HG02798 (cell line): ENCODE data around the gene SPRR3.

Experiments
- ATAC-seq: cut with Tn5 transposase; IDR thresholded peaks from one replicate; pipeline ENCODE4 v1.9.1; 2021; ENCODE audit warnings: mild to moderate bottlenecking; ENCODE audit not compliant: unreplicated experiment, poor library complexity

The SPRR3 gene

GRCh38 chr1:153035211-153035610 is 33.7 kb downstream of the SPRR3 start:
- ATAC-seq: no peak

- no peak for ATAC-seq
These were observed 39.5 kb downstream of the SPRR3 start, which contains the start of gene SPRR2D for GRCh38 chr1:153040950-153041631. SPRR2D (minus strand) TSS chr1:153041120; CDS start chr1:153040346, 774 bp downstream.

GRCh38 chr1:153049211-153049610 is 47.7 kb downstream of the SPRR3 start:
- no peak for ATAC-seq
